ENCODE data around the gene SEPHS2. TPM values are rescaled to one million over a fixed set of nuclear protein-coding genes. Genes with fewer than 3 reads are reported as not detected.

SEPHS2 gene
- total and polyA plus RNA-seq, 2 experiments from 2014 or later, result 29.7 to 43.0 TPM

DNA sequence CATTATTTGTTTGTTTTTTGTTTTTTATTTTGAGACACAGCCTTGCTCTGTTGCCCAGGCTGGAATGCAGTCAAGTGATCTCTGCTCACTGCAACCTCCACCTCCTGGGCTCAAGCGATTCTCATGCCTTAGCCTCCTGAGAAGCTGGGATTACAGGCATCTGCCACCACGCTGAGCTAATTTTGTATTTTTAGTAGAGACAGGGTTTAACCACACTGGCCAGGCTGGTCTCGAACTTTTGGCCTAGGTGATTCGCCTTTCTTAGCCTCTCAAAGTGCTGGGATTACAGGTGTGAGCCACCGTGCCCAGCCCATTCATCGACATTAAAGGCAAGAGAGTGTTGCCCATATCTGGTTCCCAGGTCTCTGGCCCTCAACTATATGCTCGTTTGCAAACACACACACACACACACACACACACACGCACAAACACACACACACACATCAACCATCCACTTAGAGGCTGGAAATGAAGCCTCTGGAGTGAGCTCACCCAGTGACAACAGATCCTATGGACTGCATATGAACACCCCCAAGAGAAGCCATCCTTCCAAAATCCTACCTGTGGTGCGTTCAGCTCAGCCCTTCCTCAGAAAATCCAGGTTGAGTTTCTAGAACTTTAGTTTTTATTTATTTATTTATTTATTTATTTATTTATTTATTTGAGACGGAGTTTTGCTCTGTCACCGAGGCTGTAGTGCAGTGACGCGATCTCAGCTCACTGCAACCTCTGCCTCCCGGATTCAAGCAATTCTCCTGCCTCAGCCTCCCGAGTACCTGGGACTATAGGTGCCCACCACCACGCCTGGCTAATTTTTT is 12.3 kb upstream of the SEPHS2 start:
- H3K4me1 ChIP-seq (ENCODE audit: insufficient read depth), result no peaks in the 10 kb centered on the region
- H3K27ac Mint-ChIP-seq, result no peak overlapping the region
- DNase-seq (ENCODE audit: low spot score) (no peak), ATAC-seq (no peak)
- H3K36me3 ChIP-seq (ENCODE audit: insufficient read depth), result no peaks in the 10 kb centered on the region
- peaks cover 10% of the 10 kb centered on the region for H3K27me3 Mint-ChIP-seq (ENCODE audit: insufficient read depth, low read depth, poor library complexity)
- H3K79me2 ChIP-seq (replicated peaks; ENCODE audit: insufficient read depth), result no peaks in the 10 kb centered on the region
- no peaks in the 10 kb centered on the region for H3K27me3 ChIP-seq (ENCODE audit: insufficient read depth)
- no peak overlapping the region; the same call in 1 of the 2 replicates for H2AFZ ChIP-seq
- no peak overlapping the region for H3K27ac ChIP-seq (ENCODE audit: low read depth)
- H3K36me3 Mint-ChIP-seq (ENCODE audit: low read depth), result no peaks in the 10 kb centered on the region
- H4K20me1 ChIP-seq (replicated peaks; ENCODE audit: insufficient read depth), result no peaks in the 10 kb centered on the region
- no peaks in the 10 kb centered on the region; the same call in 2 of the 3 replicates for H3K9me3 Mint-ChIP-seq
- no peak overlapping the region for H3K4me3 ChIP-seq
- 0 out of 3 replicates have a peak, but pooled peaks cover 5% of the 10 kb centered on the region for H3K4me1 Mint-ChIP-seq
- H3K9me2 ChIP-seq (ENCODE audit: insufficient read depth), result no peaks in the 10 kb centered on the region
- H3F3A ChIP-seq (replicated peaks; ENCODE audit: low read depth), result no peaks in the 10 kb centered on the region
- H3K4me2 ChIP-seq, result no peak overlapping the region
- H3K4me3 Mint-ChIP-seq, result no peak overlapping the region
- TF ChIP-seq NANOG (IDR thresholded peaks at IDR 0.05; ENCODE audit: borderline replicate concordance) (no peak), STAT1 (IDR thresholded peaks at IDR 0.05; ENCODE audit: unreplicated experiment) (no peak)
- TF ChIP-seq, protein P1, sequence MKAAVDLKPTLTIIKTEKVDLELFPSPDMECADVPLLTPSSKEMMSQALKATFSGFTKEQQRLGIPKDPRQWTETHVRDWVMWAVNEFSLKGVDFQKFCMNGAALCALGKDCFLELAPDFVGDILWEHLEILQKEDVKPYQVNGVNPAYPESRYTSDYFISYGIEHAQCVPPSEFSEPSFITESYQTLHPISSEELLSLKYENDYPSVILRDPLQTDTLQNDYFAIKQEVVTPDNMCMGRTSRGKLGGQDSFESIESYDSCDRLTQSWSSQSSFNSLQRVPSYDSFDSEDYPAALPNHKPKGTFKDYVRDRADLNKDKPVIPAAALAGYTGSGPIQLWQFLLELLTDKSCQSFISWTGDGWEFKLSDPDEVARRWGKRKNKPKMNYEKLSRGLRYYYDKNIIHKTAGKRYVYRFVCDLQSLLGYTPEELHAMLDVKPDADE (IDR thresholded peaks at IDR 0.05), result no peak

DNA sequence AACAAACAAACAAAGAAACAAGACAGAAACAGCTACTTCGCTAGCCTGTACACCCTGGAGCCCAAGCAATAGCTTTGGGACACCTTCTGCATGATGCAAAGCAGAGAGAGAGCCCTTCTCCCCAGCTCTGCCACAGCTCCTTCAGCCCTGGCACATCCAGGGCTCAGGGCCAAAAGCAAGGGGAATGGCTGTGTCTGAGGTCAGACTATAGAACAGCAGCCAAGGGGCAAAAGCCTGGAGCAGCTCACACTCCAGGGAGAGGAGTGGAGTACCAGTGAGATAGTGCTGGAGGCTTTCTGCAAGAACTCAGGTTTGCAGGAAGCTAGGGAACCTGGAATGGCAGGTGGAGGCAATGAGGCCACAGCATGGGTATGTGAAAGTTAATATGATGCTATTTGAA is 11.6 kb upstream of the SEPHS2 start:
- Mint-ChIP-seq H3K36me3 (ENCODE audit: low read depth) (no peaks in the 10 kb centered on the region), H3K9me3 (no peaks in the 10 kb centered on the region; the same call in 2 of the 3 replicates), H3K4me1 (0 out of 3 replicates have a peak, but pooled peaks cover 5% of the 10 kb centered on the region), H3K4me3 (no peak overlapping the region), H3K27ac (no peak overlapping the region), H3K27me3 (ENCODE audit: insufficient read depth, low read depth, poor library complexity) (peaks cover 13% of the 10 kb centered on the region)
- Histone ChIP-seq H3K79me2 (replicated peaks; ENCODE audit: insufficient read depth) (no peaks in the 10 kb centered on the region), H3K4me2 (no peak overlapping the region), H3K36me3 (ENCODE audit: insufficient read depth) (no peaks in the 10 kb centered on the region), H2AFZ (no peak overlapping the region), H3K4me1 (ENCODE audit: insufficient read depth) (no peaks in the 10 kb centered on the region), H3F3A (replicated peaks; ENCODE audit: low read depth) (no peaks in the 10 kb centered on the region), H3K27ac (ENCODE audit: low read depth) (no peak overlapping the region), H3K27me3 (ENCODE audit: insufficient read depth) (no peaks in the 10 kb centered on the region), H3K4me3 (no peak overlapping the region), H4K20me1 (replicated peaks; ENCODE audit: insufficient read depth) (no peaks in the 10 kb centered on the region), H3K9me2 (ENCODE audit: insufficient read depth) (no peaks in the 10 kb centered on the region)
- no peak for DNase-seq (ENCODE audit: low spot score)
- TF ChIP-seq EZH2phosphoT487 (IDR thresholded peaks at IDR 0.05; ENCODE audit: unreplicated experiment), result no peak
- no peak for ATAC-seq

DNA sequence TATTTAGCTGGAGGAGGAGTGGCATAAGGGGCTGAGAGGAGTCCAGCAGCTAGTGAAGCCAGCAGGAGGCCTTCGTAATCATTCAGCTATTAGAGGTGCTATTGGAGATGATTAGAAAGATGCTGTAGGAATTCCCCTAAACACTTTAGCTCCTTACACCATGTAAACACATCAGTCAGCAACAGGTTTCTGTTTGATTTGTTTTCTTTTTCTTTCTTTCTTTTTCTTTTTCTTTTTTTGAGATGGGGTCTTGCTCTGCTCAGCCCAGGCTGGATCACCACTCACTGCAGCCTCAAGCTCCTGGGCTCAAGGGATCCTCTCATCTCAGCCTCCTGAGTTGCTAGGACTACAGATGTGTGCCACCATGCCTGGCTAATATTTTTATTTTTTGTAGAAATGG is 10.6 kb upstream of the SEPHS2 start:
- no peaks in the 10 kb centered on the region for H3F3A ChIP-seq (replicated peaks; ENCODE audit: low read depth)
- H2AFZ ChIP-seq, result no peak overlapping the region
- DNase-seq (ENCODE audit: low spot score), result no peak
- H3K4me1 Mint-ChIP-seq, result 0 out of 3 replicates have a peak, but pooled peaks cover 5% of the 10 kb centered on the region
- no peaks in the 10 kb centered on the region for H3K36me3 ChIP-seq (ENCODE audit: insufficient read depth)
- no peak overlapping the region; the same call in 2 of the 3 replicates for H3K4me3 Mint-ChIP-seq
- peaks cover 13% of the 10 kb centered on the region for H3K27me3 Mint-ChIP-seq (ENCODE audit: insufficient read depth, low read depth, poor library complexity)
- H3K4me2 ChIP-seq, result no peak overlapping the region
- no peak overlapping the region for H3K4me3 ChIP-seq
- H3K27ac ChIP-seq (ENCODE audit: low read depth), result no peak overlapping the region
- H4K20me1 ChIP-seq (replicated peaks; ENCODE audit: insufficient read depth), result no peaks in the 10 kb centered on the region
- no peak for ATAC-seq
- no peaks in the 10 kb centered on the region for H3K4me1 ChIP-seq (ENCODE audit: insufficient read depth)
- no peak overlapping the region for H3K27ac Mint-ChIP-seq
- H3K9me2 ChIP-seq (ENCODE audit: insufficient read depth), result no peaks in the 10 kb centered on the region
- no peaks in the 10 kb centered on the region for H3K79me2 ChIP-seq (replicated peaks; ENCODE audit: insufficient read depth)
- H3K27me3 ChIP-seq (ENCODE audit: insufficient read depth), result no peaks in the 10 kb centered on the region
- H3K36me3 Mint-ChIP-seq (ENCODE audit: low read depth), result no peaks in the 10 kb centered on the region
- H3K9me3 Mint-ChIP-seq, result no peaks in the 10 kb centered on the region; the same call in 2 of the 3 replicates
- TF ChIP-seq, protein P1 (IDR thresholded peaks at IDR 0.05), result no peak
- no peak for TF ChIP-seq POLR2AphosphoS5 (IDR thresholded peaks at IDR 0.05; ENCODE audit: low read depth)
- no peak for TF ChIP-seq ZNF114 (CRISPR knock-in tag; IDR thresholded peaks at IDR 0.05)
- no peak for TF ChIP-seq CREB1 (CRISPR knock-in tag; IDR thresholded peaks at IDR 0.05; ENCODE audit: low read depth)
- TF ChIP-seq STAT1 (IDR thresholded peaks at IDR 0.05; ENCODE audit: unreplicated experiment), result no peak
- TF ChIP-seq JUNB (IDR thresholded peaks at IDR 0.05; ENCODE audit: unreplicated experiment), result no peak
